ENCODE measurements around the gene MGARP. TPM values are rescaled to one million over a fixed set of nuclear protein-coding genes. Genes with fewer than 3 reads are reported as not detected.

MGARP gene
- total RNA-seq, 2 donors from 2014 or later, result 0.53 to 1.3 TPM

- no peak overlapping the region for H3K27ac ChIP-seq (ENCODE audit: low read depth, low read length)
- no peak overlapping the region for H3K4me3 ChIP-seq (ENCODE audit: low read length)
- Mint-ChIP-seq H3K27ac (no peak overlapping the region), H3K27me3 (ENCODE audit: insufficient read depth) (no peaks in the 10 kb centered on the region), H3K4me1 (no peaks in the 10 kb centered on the region), H3K9me3 (no peaks in the 10 kb centered on the region), H3K36me3 (ENCODE audit: low read depth) (no peaks in the 10 kb centered on the region), H3K4me3 (no peak overlapping the region)
- WGBS, 2 experiments (ENCODE audit: insufficient coverage in 1 of 2, insufficient read length in 1 of 2), result 100% methylated on average over 2 of the region's 2 CpGs; no CpG with 5 or more reads in 1 of the 2 experiments
- no peak overlapping the region for H3K9ac ChIP-seq (ENCODE audit: extremely low read depth, low read length, poor library complexity, severe bottlenecking)
- no peak for DNase-seq
- no peaks in the 10 kb centered on the region for H3K27me3 ChIP-seq (ENCODE audit: control insufficient read depth, insufficient read depth, low read length, poor library complexity, severe bottlenecking)
- peak; percentile 31 for TF ChIP-seq CTCF (conservative IDR thresholded peaks at IDR 0.05)
- no peaks in the 10 kb centered on the region for H3K9me3 ChIP-seq (ENCODE audit: control insufficient read depth, low read length)
- no peaks in the 10 kb centered on the region for H3K36me3 ChIP-seq (ENCODE audit: control insufficient read depth, insufficient read depth, low read length)
- H3K4me1 ChIP-seq (ENCODE audit: control insufficient read depth, insufficient read depth, low read length), result no peaks in the 10 kb centered on the region
Observed at GRCh38 chr4:139227729-139228404, 52.2 kb downstream of the MGARP start.

GRCh38 chr4:139223682-139224317 lies 56.2 kb downstream of the MGARP start:
- Histone ChIP-seq H3K4me1 (ENCODE audit: control insufficient read depth, insufficient read depth, low read length) (no peaks in the 10 kb centered on the region), H3K9me3 (ENCODE audit: control insufficient read depth, low read length) (no peaks in the 10 kb centered on the region), H3K4me3 (ENCODE audit: low read length) (no peak overlapping the region), H3K27me3 (ENCODE audit: control insufficient read depth, insufficient read depth, low read length, poor library complexity, severe bottlenecking) (no peaks in the 10 kb centered on the region), H3K9ac (ENCODE audit: extremely low read depth, low read length, poor library complexity, severe bottlenecking) (no peak overlapping the region), H3K27ac (ENCODE audit: low read depth, low read length) (no peak overlapping the region), H3K36me3 (ENCODE audit: control insufficient read depth, insufficient read depth, low read length) (no peaks in the 10 kb centered on the region)
- H3K4me1 Mint-ChIP-seq, result peaks cover 3% of the 10 kb centered on the region
- TF ChIP-seq CTCF (conservative IDR thresholded peaks at IDR 0.05), result no peak
- no peaks in the 10 kb centered on the region for H3K9me3 Mint-ChIP-seq
- H3K4me3 Mint-ChIP-seq, result no peak overlapping the region
- H3K27ac Mint-ChIP-seq, result no peak overlapping the region
- WGBS, 2 experiments (ENCODE audit: insufficient coverage in 1 of 2, insufficient read length in 1 of 2), result 92 to 95% methylated on average over 2 of the region's 2 CpGs
- no peaks in the 10 kb centered on the region for H3K36me3 Mint-ChIP-seq (ENCODE audit: low read depth)
- no peak for DNase-seq
- H3K27me3 Mint-ChIP-seq (ENCODE audit: insufficient read depth), result no peaks in the 10 kb centered on the region

- Mint-ChIP-seq H3K27ac (no peak overlapping the region), H3K4me3 (no peak overlapping the region), H3K36me3 (ENCODE audit: low read depth) (no peaks in the 10 kb centered on the region), H3K4me1 (peaks cover 3% of the 10 kb centered on the region), H3K27me3 (ENCODE audit: insufficient read depth) (no peaks in the 10 kb centered on the region), H3K9me3 (no peaks in the 10 kb centered on the region)
- no peaks in the 10 kb centered on the region for H3K27me3 ChIP-seq (ENCODE audit: control insufficient read depth, insufficient read depth, low read length, poor library complexity, severe bottlenecking)
- H3K36me3 ChIP-seq (ENCODE audit: control insufficient read depth, insufficient read depth, low read length), result no peaks in the 10 kb centered on the region
- 86 to 100% methylated on average over 2 to 5 of the region's 5 CpGs for whole genome bisulfite sequencing, 2 experiments (ENCODE audit: insufficient coverage in 1 of 2, insufficient read length in 1 of 2)
- no peak overlapping the region for H3K9ac ChIP-seq (ENCODE audit: extremely low read depth, low read length, poor library complexity, severe bottlenecking)
- no peaks in the 10 kb centered on the region for H3K9me3 ChIP-seq (ENCODE audit: control insufficient read depth, low read length)
- TF ChIP-seq CTCF (conservative IDR thresholded peaks at IDR 0.05), result no peak
- H3K27ac ChIP-seq (ENCODE audit: low read depth, low read length), result no peak overlapping the region
- no peak for DNase-seq
- H3K4me3 ChIP-seq (ENCODE audit: low read length), result no peak overlapping the region
- H3K4me1 ChIP-seq (ENCODE audit: control insufficient read depth, insufficient read depth, low read length), result no peaks in the 10 kb centered on the region
Observed at GRCh38 chr4:139222215-139222614, 57.8 kb downstream of the MGARP start.
